Effector memory CD4-positive, alpha-beta T cell (primary cell): ENCODE data around the gene FN3K.

Experiments
- DNase-seq, 3 donors: peaks; one replicate each; pipeline ENCODE4 v3.0.0-alpha.2; 2020
- H3K27ac ChIP-seq: 2 replicates; pipeline ENCODE4 v1.7.0; 2013; ENCODE audit warnings: mild to moderate bottlenecking, low read length, moderate library complexity; ENCODE audit not compliant: insufficient read depth, poor library complexity, severe bottlenecking
- H3K27me3 ChIP-seq: replicated peaks from 2 replicates; pipeline ENCODE4 v1.7.0; 2013; ENCODE audit warnings: mild to moderate bottlenecking, low read length; ENCODE audit not compliant: insufficient read depth, control insufficient read depth, poor library complexity, severe bottlenecking
- H3K36me3 ChIP-seq: 2 replicates; pipeline ENCODE4 v1.7.0; 2013; ENCODE audit warnings: mild to moderate bottlenecking, low read length, moderate library complexity; ENCODE audit not compliant: control insufficient read depth, insufficient read depth
- H3K4me1 ChIP-seq: 2 replicates; pipeline ENCODE4 v1.7.0; 2013; ENCODE audit warnings: low read length, mild to moderate bottlenecking; ENCODE audit not compliant: control insufficient read depth, insufficient read depth, poor library complexity, severe bottlenecking
- H3K4me3 ChIP-seq: 2 replicates; pipeline ENCODE4 v1.7.0; 2013; ENCODE audit warnings: low read length, low read depth, mild to moderate bottlenecking; ENCODE audit not compliant: insufficient read depth, poor library complexity, severe bottlenecking
- H3K9me3 ChIP-seq: 2 replicates; pipeline ENCODE4 v1.7.0; 2013; ENCODE audit warnings: mild to moderate bottlenecking, low read length, moderate library complexity; ENCODE audit not compliant: control insufficient read depth

The FN3K gene

GRCh38 chr17:82694647-82695046 lies 40.8 kb upstream of the FN3K start:
- H3K4me3 ChIP-seq: no peak overlapping the region
- H3K9me3 ChIP-seq: no peaks in the 10 kb centered on the region
- H3K36me3 ChIP-seq: no peaks in the 10 kb centered on the region
- H3K4me1 ChIP-seq: peaks cover 10% of the 10 kb centered on the region
- no peak overlapping the region for H3K27ac ChIP-seq
- no peaks in the 10 kb centered on the region for H3K27me3 ChIP-seq
- no peak for DNase-seq

- Histone ChIP-seq H3K4me1 (peaks cover 10% of the 10 kb centered on the region), H3K27me3 (no peaks in the 10 kb centered on the region), H3K36me3 (no peaks in the 10 kb centered on the region), H3K4me3 (no peak overlapping the region), H3K27ac (no peak overlapping the region), H3K9me3 (no peaks in the 10 kb centered on the region)
- DNase-seq: no peak
These were observed 39.2 kb upstream of the FN3K start for GRCh38 chr17:82696259-82696658.

GRCh38 chr17:82696916-82697807 lies 38.3 kb upstream of the FN3K start:
- no peaks in the 10 kb centered on the region for H3K27me3 ChIP-seq
- H3K9me3 ChIP-seq: no peaks in the 10 kb centered on the region
- no peaks in the 10 kb centered on the region for H3K36me3 ChIP-seq
- H3K4me1 ChIP-seq: peaks cover 10% of the 10 kb centered on the region
- H3K27ac ChIP-seq: no peak overlapping the region
- DNase-seq: no peak
- peak overlapping the region; percentile 48 for H3K4me3 ChIP-seq

GRCh38 chr17:82697808-82698064 lies 37.7 kb upstream of the FN3K start:
- Histone ChIP-seq H3K36me3 (no peaks in the 10 kb centered on the region), H3K4me1 (peaks cover 10% of the 10 kb centered on the region), H3K4me3 (peak overlapping the region; percentile 48), H3K27ac (no peak overlapping the region), H3K9me3 (no peaks in the 10 kb centered on the region), H3K27me3 (no peaks in the 10 kb centered on the region)
- no peak for DNase-seq

- Histone ChIP-seq H3K9me3 (no peaks in the 10 kb centered on the region), H3K27ac (no peak within 1 kb of the TSS), H3K4me3 (peak within 1 kb of the TSS; percentile 48), H3K27me3 (no peaks in the 10 kb centered on the region), H3K4me1 (peaks cover 10% of the 10 kb centered on the region), H3K36me3 (no peaks in the 10 kb centered on the region)
- DNase-seq: peak; percentile 98 to 99 (median 98)
These were observed 37.1 kb upstream of the FN3K start, which contains the start of gene RAB40B for GRCh38 chr17:82698065-82698973. Gene RAB40B (minus strand): TSS chr17:82698698. CDS start chr17:82698596, 102 bp downstream.

GRCh38 chr17:82698974-82699442 lies 36.4 kb upstream of the FN3K start:
- Histone ChIP-seq H3K36me3 (no peaks in the 10 kb centered on the region), H3K27me3 (no peaks in the 10 kb centered on the region), H3K4me1 (peaks cover 10% of the 10 kb centered on the region), H3K9me3 (no peaks in the 10 kb centered on the region), H3K27ac (no peak overlapping the region), H3K4me3 (peak overlapping the region; percentile 42)
- DNase-seq: no peak

- no peaks in the 10 kb centered on the region for H3K27me3 ChIP-seq
- no peaks in the 10 kb centered on the region for H3K9me3 ChIP-seq
- no peaks in the 10 kb centered on the region for H3K36me3 ChIP-seq
- H3K27ac ChIP-seq: no peak overlapping the region
- peaks cover 10% of the 10 kb centered on the region for H3K4me1 ChIP-seq
- DNase-seq: no peak
- no peak overlapping the region for H3K4me3 ChIP-seq
These were observed 35.9 kb upstream of the FN3K start for GRCh38 chr17:82699551-82699950.

- no peak overlapping the region for H3K27ac ChIP-seq
- H3K4me1 ChIP-seq: peaks cover 6% of the 10 kb centered on the region
- H3K27me3 ChIP-seq: no peaks in the 10 kb centered on the region
- no peaks in the 10 kb centered on the region for H3K36me3 ChIP-seq
- no peak for DNase-seq
- H3K4me3 ChIP-seq: no peak overlapping the region
- no peaks in the 10 kb centered on the region for H3K9me3 ChIP-seq
These were observed 33.0 kb upstream of the FN3K start for GRCh38 chr17:82702231-82702927.

GRCh38 chr17:82703036-82703745 lies 32.2 kb upstream of the FN3K start:
- Histone ChIP-seq H3K36me3 (no peaks in the 10 kb centered on the region), H3K9me3 (no peaks in the 10 kb centered on the region), H3K27me3 (no peaks in the 10 kb centered on the region), H3K4me1 (no peaks in the 10 kb centered on the region), H3K27ac (no peak overlapping the region), H3K4me3 (no peak overlapping the region)
- DNase-seq: no peak
